ENCODE measurements around the gene RPL11. TPM values are rescaled to one million over a fixed set of nuclear protein-coding genes. Genes with fewer than 3 reads are reported as not detected.

RPL11 gene
- total RNA-seq, 1 experiment from 2014 or later: 865 TPM

DNA sequence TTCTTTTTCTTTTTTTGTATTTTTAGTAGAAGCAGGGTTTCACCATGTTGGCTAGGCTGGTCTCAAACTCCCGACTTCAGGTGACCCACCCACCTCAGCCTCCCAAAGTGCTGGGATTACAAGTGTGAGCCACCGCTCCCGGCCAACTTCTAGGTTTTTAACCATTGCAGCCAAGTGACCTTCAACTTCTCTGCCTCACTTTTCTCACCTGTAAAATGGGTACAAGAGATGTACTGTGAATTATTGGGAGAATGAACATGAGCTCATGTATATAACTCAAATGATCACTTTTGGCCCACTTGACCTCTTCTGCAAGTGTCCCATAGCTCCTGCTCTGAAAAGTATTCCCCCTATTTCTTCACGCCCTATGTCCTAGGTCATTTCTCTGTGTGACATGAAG lies 11.8 kb upstream of the RPL11 start:
- TF ChIP-seq SIN3A (IDR thresholded peaks at IDR 0.05; ENCODE audit: borderline replicate concordance, insufficient read depth, low read depth, low read length) (no peak), POLR2AphosphoS5 (IDR thresholded peaks at IDR 0.05; ENCODE audit: low read depth, low read length) (no peak), TCF7L2 (IDR thresholded peaks at IDR 0.05; ENCODE audit: low read depth, low read length) (no peak)
- TF ChIP-seq, protein P1, sequence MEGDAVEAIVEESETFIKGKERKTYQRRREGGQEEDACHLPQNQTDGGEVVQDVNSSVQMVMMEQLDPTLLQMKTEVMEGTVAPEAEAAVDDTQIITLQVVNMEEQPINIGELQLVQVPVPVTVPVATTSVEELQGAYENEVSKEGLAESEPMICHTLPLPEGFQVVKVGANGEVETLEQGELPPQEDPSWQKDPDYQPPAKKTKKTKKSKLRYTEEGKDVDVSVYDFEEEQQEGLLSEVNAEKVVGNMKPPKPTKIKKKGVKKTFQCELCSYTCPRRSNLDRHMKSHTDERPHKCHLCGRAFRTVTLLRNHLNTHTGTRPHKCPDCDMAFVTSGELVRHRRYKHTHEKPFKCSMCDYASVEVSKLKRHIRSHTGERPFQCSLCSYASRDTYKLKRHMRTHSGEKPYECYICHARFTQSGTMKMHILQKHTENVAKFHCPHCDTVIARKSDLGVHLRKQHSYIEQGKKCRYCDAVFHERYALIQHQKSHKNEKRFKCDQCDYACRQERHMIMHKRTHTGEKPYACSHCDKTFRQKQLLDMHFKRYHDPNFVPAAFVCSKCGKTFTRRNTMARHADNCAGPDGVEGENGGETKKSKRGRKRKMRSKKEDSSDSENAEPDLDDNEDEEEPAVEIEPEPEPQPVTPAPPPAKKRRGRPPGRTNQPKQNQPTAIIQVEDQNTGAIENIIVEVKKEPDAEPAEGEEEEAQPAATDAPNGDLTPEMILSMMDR (IDR thresholded peaks at IDR 0.05): no peak
- TF ChIP-seq, protein P2, sequence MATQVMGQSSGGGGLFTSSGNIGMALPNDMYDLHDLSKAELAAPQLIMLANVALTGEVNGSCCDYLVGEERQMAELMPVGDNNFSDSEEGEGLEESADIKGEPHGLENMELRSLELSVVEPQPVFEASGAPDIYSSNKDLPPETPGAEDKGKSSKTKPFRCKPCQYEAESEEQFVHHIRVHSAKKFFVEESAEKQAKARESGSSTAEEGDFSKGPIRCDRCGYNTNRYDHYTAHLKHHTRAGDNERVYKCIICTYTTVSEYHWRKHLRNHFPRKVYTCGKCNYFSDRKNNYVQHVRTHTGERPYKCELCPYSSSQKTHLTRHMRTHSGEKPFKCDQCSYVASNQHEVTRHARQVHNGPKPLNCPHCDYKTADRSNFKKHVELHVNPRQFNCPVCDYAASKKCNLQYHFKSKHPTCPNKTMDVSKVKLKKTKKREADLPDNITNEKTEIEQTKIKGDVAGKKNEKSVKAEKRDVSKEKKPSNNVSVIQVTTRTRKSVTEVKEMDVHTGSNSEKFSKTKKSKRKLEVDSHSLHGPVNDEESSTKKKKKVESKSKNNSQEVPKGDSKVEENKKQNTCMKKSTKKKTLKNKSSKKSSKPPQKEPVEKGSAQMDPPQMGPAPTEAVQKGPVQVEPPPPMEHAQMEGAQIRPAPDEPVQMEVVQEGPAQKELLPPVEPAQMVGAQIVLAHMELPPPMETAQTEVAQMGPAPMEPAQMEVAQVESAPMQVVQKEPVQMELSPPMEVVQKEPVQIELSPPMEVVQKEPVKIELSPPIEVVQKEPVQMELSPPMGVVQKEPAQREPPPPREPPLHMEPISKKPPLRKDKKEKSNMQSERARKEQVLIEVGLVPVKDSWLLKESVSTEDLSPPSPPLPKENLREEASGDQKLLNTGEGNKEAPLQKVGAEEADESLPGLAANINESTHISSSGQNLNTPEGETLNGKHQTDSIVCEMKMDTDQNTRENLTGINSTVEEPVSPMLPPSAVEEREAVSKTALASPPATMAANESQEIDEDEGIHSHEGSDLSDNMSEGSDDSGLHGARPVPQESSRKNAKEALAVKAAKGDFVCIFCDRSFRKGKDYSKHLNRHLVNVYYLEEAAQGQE (IDR thresholded peaks at IDR 0.05; ENCODE audit: insufficient read depth in 1 of 2, low read depth in 2 of 2, low read length in 1 of 2): no peak
- in situ Hi-C loops (cut with HindIII; ENCODE audit: low pct_unique_long_range_greater_than_20kb, low sequenced_read_pairs) (no loop called here), intact Hi-C loops (cut with micrococcal nuclease; ENCODE audit: unreplicated experiment) (no loop called here)
- no peak for ATAC-seq
- no peak overlapping the region for H3K27ac ChIP-seq (ENCODE audit: low read length)
- no peaks in the 10 kb centered on the region for H3K4me1 ChIP-seq (ENCODE audit: control insufficient read depth, insufficient read depth, low read length)
- no peaks in the 10 kb centered on the region for H3K9me3 ChIP-seq (ENCODE audit: control insufficient read depth, insufficient read depth, low read depth, low read length)
- no peak overlapping the region for H3K4me3 ChIP-seq (ENCODE audit: low read depth in 2 of 2, low read length in 2 of 2)
- POLR2A ChIA-PET: interaction anchor here (0.6 kb wide), 1 partner anchor 1049 kb away, joined by 5 read pairs; no protein-coding TSS in a partner anchor
- DNase-seq (ENCODE audit: low read depth, low spot score): no peak
- no peaks in the 10 kb centered on the region; the same call in 1 of the 2 replicates for H3K27me3 ChIP-seq (ENCODE audit: control insufficient read depth, insufficient read depth, low read length)
- CTCF ChIA-PET: no interaction called here
- H3K36me3 ChIP-seq (ENCODE audit: control insufficient read depth, insufficient read depth, low read length): no peaks in the 10 kb centered on the region
- BruUV-seq (replicated peaks): no TSS peak

DNA sequence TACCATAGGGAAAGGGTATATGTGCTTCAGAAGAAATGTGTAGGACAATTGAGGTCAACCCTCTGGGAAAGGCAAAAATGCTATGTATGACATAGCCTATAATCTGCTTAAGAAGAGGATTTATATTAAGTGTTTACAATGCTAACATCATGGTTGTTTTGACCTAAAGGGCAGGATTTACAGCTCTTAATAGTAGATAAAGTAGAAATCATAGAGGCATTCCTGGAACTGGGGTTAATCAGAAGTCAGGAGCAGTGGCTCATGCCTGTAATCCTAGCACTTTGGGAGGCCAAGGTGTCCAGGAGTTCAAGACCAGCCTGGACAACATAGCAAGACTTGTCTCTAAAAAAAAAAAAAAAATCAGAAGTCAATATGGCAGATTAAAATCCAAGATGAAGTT lies 8.7 kb upstream of the RPL11 start:
- TF ChIP-seq, protein P1 (IDR thresholded peaks at IDR 0.05): no peak
- no peak for TF ChIP-seq POLR2AphosphoS5 (IDR thresholded peaks at IDR 0.05; ENCODE audit: low read depth, low read length)
- no peak for TF ChIP-seq TCF7L2 (IDR thresholded peaks at IDR 0.05; ENCODE audit: low read depth, low read length)
- no peak for TF ChIP-seq SIN3A (IDR thresholded peaks at IDR 0.05; ENCODE audit: borderline replicate concordance, insufficient read depth, low read depth, low read length)
- TF ChIP-seq, protein P2 (IDR thresholded peaks at IDR 0.05; ENCODE audit: insufficient read depth in 1 of 2, low read depth in 2 of 2, low read length in 1 of 2): no peak
- Histone ChIP-seq H3K36me3 (ENCODE audit: control insufficient read depth, insufficient read depth, low read length) (no peaks in the 10 kb centered on the region), H3K4me1 (ENCODE audit: control insufficient read depth, insufficient read depth, low read length) (no peaks in the 10 kb centered on the region), H3K9me3 (ENCODE audit: control insufficient read depth, insufficient read depth, low read depth, low read length) (no peaks in the 10 kb centered on the region), H3K27ac (ENCODE audit: low read length) (no peak overlapping the region), H3K27me3 (ENCODE audit: control insufficient read depth, insufficient read depth, low read length) (no peaks in the 10 kb centered on the region; the same call in 1 of the 2 replicates), H3K4me3 (ENCODE audit: low read depth in 2 of 2, low read length in 2 of 2) (no peak overlapping the region)
- in situ Hi-C loops (cut with HindIII; ENCODE audit: low pct_unique_long_range_greater_than_20kb, low sequenced_read_pairs): no loop called here
- intact Hi-C loops (cut with micrococcal nuclease; ENCODE audit: unreplicated experiment): no loop called here
- ATAC-seq (no peak), DNase-seq (ENCODE audit: low read depth, low spot score) (no peak)
- ChIA-PET POLR2A (interaction anchor here (1.1 kb wide), 1 partner anchor 9 kb away, joined by 10 read pairs; the partner anchor contains the start of gene RPL11), CTCF (no interaction called here)
- BruUV-seq (replicated peaks): no TSS peak
